GM10266 (cell line): ENCODE measurements around the gene MAN1A2.

Experiments
- DNase-seq: peaks from one replicate; pipeline ENCODE4 v3.0.0; 2012; ENCODE audit errors: extremely low spot score
- TF ChIP-seq, protein P1 (sequence below): IDR thresholded peaks from 2 replicates; pipeline ENCODE4 v1.5.1; 2012; ENCODE audit warnings: mild to moderate bottlenecking, low read depth; ENCODE audit not compliant: control insufficient read depth, insufficient read depth; ENCODE audit errors: missing control alignments

MAN1A2 gene

GRCh38 chr1:117529683-117530082 is 162.4 kb downstream of the MAN1A2 start:
- DNase-seq, result no peak

DNA sequence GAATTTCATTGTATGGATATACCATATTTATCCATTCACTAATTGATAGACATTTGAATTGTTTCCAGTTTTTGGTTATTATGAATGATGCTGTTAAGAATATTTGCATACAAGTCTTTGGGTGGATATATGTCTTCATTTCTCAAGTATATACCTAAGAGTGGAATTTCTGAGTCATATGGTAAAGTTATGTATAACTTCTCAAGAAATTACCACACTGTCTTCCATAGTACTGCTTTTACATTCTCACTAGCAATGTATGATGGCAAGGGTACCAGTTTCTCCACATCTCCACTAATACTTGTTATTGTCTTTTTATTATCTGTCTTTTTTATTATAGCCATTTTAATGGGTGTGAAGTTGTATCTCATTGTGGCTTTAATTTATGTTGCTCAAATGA is 164.0 kb downstream of the MAN1A2 start:
- TF ChIP-seq, protein P1, sequence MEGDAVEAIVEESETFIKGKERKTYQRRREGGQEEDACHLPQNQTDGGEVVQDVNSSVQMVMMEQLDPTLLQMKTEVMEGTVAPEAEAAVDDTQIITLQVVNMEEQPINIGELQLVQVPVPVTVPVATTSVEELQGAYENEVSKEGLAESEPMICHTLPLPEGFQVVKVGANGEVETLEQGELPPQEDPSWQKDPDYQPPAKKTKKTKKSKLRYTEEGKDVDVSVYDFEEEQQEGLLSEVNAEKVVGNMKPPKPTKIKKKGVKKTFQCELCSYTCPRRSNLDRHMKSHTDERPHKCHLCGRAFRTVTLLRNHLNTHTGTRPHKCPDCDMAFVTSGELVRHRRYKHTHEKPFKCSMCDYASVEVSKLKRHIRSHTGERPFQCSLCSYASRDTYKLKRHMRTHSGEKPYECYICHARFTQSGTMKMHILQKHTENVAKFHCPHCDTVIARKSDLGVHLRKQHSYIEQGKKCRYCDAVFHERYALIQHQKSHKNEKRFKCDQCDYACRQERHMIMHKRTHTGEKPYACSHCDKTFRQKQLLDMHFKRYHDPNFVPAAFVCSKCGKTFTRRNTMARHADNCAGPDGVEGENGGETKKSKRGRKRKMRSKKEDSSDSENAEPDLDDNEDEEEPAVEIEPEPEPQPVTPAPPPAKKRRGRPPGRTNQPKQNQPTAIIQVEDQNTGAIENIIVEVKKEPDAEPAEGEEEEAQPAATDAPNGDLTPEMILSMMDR, result no peak

More at GRCh38 chr1:117529683-117530082, 162.4 kb downstream of the MAN1A2 start:
- TF ChIP-seq, protein P1, result no peak

DNA sequence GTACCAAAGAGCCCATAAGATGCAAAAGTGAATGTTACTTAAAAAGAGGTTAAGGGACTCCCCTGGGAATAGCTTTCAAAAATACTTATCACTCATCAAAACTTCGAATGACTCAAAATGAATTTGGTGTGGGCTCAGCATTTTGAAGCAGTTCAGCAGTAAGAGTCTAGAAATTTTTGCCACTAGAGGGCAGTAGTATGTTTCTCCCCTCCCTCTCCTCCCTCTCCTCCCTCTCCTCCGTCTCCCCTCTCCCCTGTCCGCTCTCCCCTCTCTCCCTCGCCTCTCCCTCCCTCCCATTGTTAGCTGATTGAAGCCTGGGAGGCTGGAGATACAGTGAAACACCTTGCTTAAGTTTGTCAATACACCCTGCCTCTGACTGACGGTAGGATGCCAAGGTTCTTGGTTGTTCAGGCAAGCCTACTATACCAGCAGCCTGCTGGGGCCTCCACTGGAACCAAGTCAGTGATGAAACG is 167.8 kb downstream of the MAN1A2 start:
- TF ChIP-seq, protein P1, result peak; percentile 58

More for the DNA sequence above, 164.0 kb downstream of the MAN1A2 start:
- DNase-seq, result no peak

GRCh38 chr1:117535821-117536220 is 168.6 kb downstream of the MAN1A2 start:
- TF ChIP-seq, protein P1, result no peak
- no peak for DNase-seq

More for the DNA sequence above, 167.8 kb downstream of the MAN1A2 start:
- DNase-seq, result peak; percentile 46

- TF ChIP-seq, protein P1, result no peak
- DNase-seq, result no peak
Observed at GRCh38 chr1:117537291-117537920, 170.2 kb downstream of the MAN1A2 start.

- TF ChIP-seq, protein P1, result no peak
- DNase-seq, result no peak
Observed at GRCh38 chr1:117540532-117540931, 173.3 kb downstream of the MAN1A2 start.

DNA sequence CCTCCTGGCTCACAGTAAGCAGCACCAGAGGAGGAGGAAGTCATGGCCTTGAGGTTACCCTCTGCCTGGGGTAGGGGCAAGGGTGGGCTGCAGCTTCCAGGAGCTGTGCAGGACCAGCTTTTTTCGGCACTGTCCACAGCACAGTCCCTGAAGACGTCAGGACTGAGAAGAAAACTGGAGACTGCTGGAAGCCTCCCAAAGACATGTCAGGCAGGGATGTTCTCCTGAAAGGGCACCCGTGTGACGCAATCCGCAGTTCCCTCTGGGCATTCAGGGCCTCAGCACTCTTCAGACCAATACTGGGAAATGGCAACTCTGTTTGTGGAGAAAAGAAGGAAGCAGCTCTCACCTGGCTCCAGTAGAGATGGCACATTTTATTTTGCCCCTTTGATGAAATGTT is 173.8 kb downstream of the MAN1A2 start:
- TF ChIP-seq, protein P1, result no peak
- no peak for DNase-seq
